Fibroblast of lung (primary cell): Measurements from ENCODE around the gene SLC27A4. TPM values are rescaled to one million over a fixed set of nuclear protein-coding genes. Genes with fewer than 3 reads are reported as not detected.

Experiments
- DNase-seq, 2 donors: peaks; one replicate each; pipeline versions ENCODE4 v3.0.0 to v3.0.0-alpha.2; 2010; ENCODE audit warnings: low read depth in 2 of 2
- H2AFZ ChIP-seq: 2 replicates; pipeline ENCODE4 v1.5.1; 2012; ENCODE audit warnings: low read length, control low read depth, inconsistent platforms
- H3K27ac ChIP-seq: 2 replicates; pipeline ENCODE4 v1.5.1; 2011; ENCODE audit warnings: low read length, control low read depth; ENCODE audit not compliant: insufficient read depth
- H3K27me3 ChIP-seq: 2 replicates; pipeline ENCODE4 v1.5.1; 2011; ENCODE audit warnings: mild to moderate bottlenecking, low read length; ENCODE audit not compliant: control insufficient read depth, insufficient read depth
- H3K36me3 ChIP-seq: 2 replicates; pipeline ENCODE4 v1.5.1; 2011; ENCODE audit warnings: low read length; ENCODE audit not compliant: control insufficient read depth, insufficient read depth
- H3K4me1 ChIP-seq: 2 replicates; pipeline ENCODE4 v1.5.1; 2011; ENCODE audit warnings: low read length; ENCODE audit not compliant: control insufficient read depth, insufficient read depth; ENCODE audit errors: extremely low read depth
- H3K4me2 ChIP-seq: 2 replicates; pipeline ENCODE4 v1.5.1; 2011; ENCODE audit warnings: low read length, control low read depth; ENCODE audit not compliant: insufficient read depth; ENCODE audit errors: extremely low read depth
- H3K4me3 ChIP-seq, 4 experiments: fragments of 200-600 bp in 1 of 4; sonication (generic) in 1 of 4; replicated peaks in 1 of 4; 2 replicates each; pipeline ENCODE4 v1.5.1; 2011 to 2016; ENCODE audit warnings: low read length in 4 of 4, low read depth in 3 of 4, mild to moderate bottlenecking in 3 of 4, control low read depth in 2 of 4, inconsistent platforms in 1 of 4, mixed read lengths in 1 of 4; ENCODE audit not compliant: insufficient read depth in 1 of 4; ENCODE audit errors: control extremely low read depth in 1 of 4
- H3K79me2 ChIP-seq: 2 replicates; pipeline ENCODE4 v1.5.1; 2012; ENCODE audit warnings: mild to moderate bottlenecking, low read length, inconsistent platforms; ENCODE audit not compliant: control insufficient read depth, insufficient read depth
- H3K9ac ChIP-seq: 2 replicates; pipeline ENCODE4 v1.5.1; 2011; ENCODE audit warnings: mild to moderate bottlenecking, low read length, control low read depth; ENCODE audit not compliant: insufficient read depth
- H3K9me3 ChIP-seq: 2 replicates; pipeline ENCODE4 v1.5.1; 2012; ENCODE audit warnings: low read depth, low read length; ENCODE audit not compliant: control insufficient read depth, insufficient read depth
- H4K20me1 ChIP-seq: 2 replicates; pipeline ENCODE4 v1.5.1; 2011; ENCODE audit warnings: low read length; ENCODE audit not compliant: control insufficient read depth, insufficient read depth; ENCODE audit errors: extremely low read depth
- EZH2 ChIP-seq: IDR thresholded peaks from 2 replicates; pipeline ENCODE4 v1.5.1; 2012; ENCODE audit warnings: low read length, control low read depth, mild to moderate bottlenecking; ENCODE audit errors: missing control alignments
- polyA plus RNA-seq, 2 donors: library from polyadenylated mRNA; depleted of rRNA in 1 of 2; stranded (reverse) in 1 of 2; unstranded in 1 of 2; fragments of >200 nt; gene quantifications; 2 replicates each; pipeline ENCODE4 v1.2.1, GENCODE V29; 2011 to 2012; ENCODE audit warnings: missing spikeins in 1 of 2
- total RNA-seq: library from RNA; depleted of rRNA; stranded (reverse); fragments of >200 nt; gene quantifications from 2 replicates; pipeline ENCODE4 v1.2.1, GENCODE V29; 2014
- TF ChIP-seq, protein P1 (sequence below), 2 donors: IDR thresholded peaks in 1 of 2; conservative IDR thresholded peaks in 1 of 2; 1 replicate in 1 of 2; 2 replicates in 1 of 2; pipeline ENCODE4 v1.5.1; 2011 to 2012; ENCODE audit warnings: low read length in 2 of 2, control low read depth in 1 of 2, inconsistent platforms in 1 of 2, low read depth in 1 of 2, mild to moderate bottlenecking in 1 of 2

Gene SLC27A4
- total and polyA plus RNA-seq, 2 donors (not counting 1 experiment from before 2014, with no cell fraction given), result 10.3 to 11.7 TPM

DNA sequence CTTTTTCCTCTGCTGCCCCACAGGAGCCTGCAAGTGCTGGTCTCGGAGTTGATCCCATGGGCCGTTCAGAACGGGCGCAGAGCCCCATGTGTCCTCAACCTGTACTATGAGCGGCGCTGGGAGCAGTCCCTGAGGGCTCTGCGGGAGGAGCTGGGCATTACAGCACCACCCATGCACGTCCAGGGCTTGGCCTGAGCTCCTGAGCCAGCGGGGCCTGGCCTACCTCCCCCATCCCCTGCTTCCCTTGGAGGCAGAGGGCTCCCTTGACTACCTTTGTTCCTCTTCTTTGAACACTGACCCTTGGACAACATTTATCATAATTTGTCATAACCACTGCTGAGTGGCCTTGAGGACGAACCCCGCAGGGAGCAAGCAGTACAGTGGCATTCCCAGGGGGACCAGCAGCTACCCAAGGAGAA is 6.9 kb upstream of the SLC27A4 start:
- no peak for DNase-seq
- peaks cover 1% of the 10 kb centered on the region for H3K36me3 ChIP-seq
- H3K4me1 ChIP-seq, result peaks cover 2% of the 10 kb centered on the region
- H3K4me2 ChIP-seq, result no peak overlapping the region
- no peak overlapping the region for H3K9ac ChIP-seq
- no peaks in the 10 kb centered on the region for H3K27me3 ChIP-seq
- no peak overlapping the region for H2AFZ ChIP-seq
- no peaks in the 10 kb centered on the region for H3K79me2 ChIP-seq
- no peaks in the 10 kb centered on the region for H3K9me3 ChIP-seq
- TF ChIP-seq, protein P1, sequence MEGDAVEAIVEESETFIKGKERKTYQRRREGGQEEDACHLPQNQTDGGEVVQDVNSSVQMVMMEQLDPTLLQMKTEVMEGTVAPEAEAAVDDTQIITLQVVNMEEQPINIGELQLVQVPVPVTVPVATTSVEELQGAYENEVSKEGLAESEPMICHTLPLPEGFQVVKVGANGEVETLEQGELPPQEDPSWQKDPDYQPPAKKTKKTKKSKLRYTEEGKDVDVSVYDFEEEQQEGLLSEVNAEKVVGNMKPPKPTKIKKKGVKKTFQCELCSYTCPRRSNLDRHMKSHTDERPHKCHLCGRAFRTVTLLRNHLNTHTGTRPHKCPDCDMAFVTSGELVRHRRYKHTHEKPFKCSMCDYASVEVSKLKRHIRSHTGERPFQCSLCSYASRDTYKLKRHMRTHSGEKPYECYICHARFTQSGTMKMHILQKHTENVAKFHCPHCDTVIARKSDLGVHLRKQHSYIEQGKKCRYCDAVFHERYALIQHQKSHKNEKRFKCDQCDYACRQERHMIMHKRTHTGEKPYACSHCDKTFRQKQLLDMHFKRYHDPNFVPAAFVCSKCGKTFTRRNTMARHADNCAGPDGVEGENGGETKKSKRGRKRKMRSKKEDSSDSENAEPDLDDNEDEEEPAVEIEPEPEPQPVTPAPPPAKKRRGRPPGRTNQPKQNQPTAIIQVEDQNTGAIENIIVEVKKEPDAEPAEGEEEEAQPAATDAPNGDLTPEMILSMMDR (conservative IDR thresholded peaks at IDR 0.05 in 1 of 2, IDR thresholded peaks at IDR 0.05 in 1 of 2; ENCODE audit: low read depth in 1 of 2, low read length in 2 of 2), result no peak
- no peak for TF ChIP-seq EZH2
- no peak overlapping the region for H3K4me3 ChIP-seq
- H4K20me1 ChIP-seq, result no peaks in the 10 kb centered on the region
- H3K27ac ChIP-seq, result no peak overlapping the region

DNA sequence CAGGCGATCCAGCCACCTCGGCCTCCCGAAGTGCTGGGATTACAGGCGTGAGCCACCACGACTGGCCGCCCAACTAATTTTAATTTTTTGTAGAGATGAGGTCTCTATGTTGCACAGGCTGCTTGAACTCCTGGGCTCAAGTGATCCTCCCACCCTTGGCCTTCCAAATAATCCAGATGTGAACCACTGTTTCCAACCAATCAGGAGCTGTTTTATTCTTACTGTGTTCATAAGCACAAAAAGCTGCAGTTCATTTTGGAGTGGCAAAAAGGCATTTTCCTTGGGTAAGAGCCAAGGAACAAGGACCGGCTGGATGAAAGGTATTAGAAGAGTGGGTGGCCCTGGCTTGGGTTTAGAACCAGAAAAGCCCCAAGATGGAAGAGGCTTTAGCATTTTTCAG is 5.2 kb upstream of the SLC27A4 start:
- no peak overlapping the region for H3K9ac ChIP-seq
- H4K20me1 ChIP-seq, result no peaks in the 10 kb centered on the region
- no peak overlapping the region for H3K27ac ChIP-seq
- DNase-seq, result no peak
- TF ChIP-seq, protein P1 (conservative IDR thresholded peaks at IDR 0.05 in 1 of 2, IDR thresholded peaks at IDR 0.05 in 1 of 2; ENCODE audit: low read depth in 1 of 2, low read length in 2 of 2), result no peak
- no peak for TF ChIP-seq EZH2
- H3K79me2 ChIP-seq, result no peaks in the 10 kb centered on the region
- no peaks in the 10 kb centered on the region for H3K9me3 ChIP-seq
- no peak overlapping the region for H2AFZ ChIP-seq
- H3K27me3 ChIP-seq, result no peaks in the 10 kb centered on the region
- peaks cover 1% of the 10 kb centered on the region for H3K36me3 ChIP-seq
- no peak overlapping the region for H3K4me2 ChIP-seq
- H3K4me3 ChIP-seq, result no peak overlapping the region
- no peaks in the 10 kb centered on the region for H3K4me1 ChIP-seq

DNA sequence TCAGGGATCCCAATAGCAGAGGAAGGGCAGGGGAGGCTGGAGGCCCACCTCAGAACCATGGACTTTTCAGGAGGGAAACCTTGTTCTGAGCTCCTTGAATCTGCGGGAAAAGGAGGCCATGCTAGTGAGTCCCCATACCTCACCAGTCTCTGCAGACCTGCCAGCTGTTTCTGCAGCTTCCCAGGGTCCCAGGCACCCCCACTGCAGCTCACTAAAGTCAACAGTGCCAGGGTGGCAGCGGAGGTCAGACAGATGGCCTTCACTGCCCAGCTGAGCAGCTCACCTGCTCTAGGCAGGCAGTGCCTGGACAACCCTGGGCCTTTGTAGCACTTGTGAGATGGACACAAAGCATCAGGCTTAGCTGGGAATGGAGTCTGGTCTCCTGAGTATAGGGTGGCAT is 4.4 kb upstream of the SLC27A4 start:
- Histone ChIP-seq H3K27ac (no peak overlapping the region), H3K4me1 (no peaks in the 10 kb centered on the region), H3K27me3 (no peaks in the 10 kb centered on the region), H3K4me2 (no peak overlapping the region), H4K20me1 (no peaks in the 10 kb centered on the region), H3K9me3 (no peaks in the 10 kb centered on the region), H3K4me3 (no peak overlapping the region), H3K36me3 (peaks cover 1% of the 10 kb centered on the region), H2AFZ (no peak overlapping the region), H3K9ac (no peak overlapping the region), H3K79me2 (no peaks in the 10 kb centered on the region)
- TF ChIP-seq, protein P1 (conservative IDR thresholded peaks at IDR 0.05 in 1 of 2, IDR thresholded peaks at IDR 0.05 in 1 of 2; ENCODE audit: low read depth in 1 of 2, low read length in 2 of 2), result no peak
- TF ChIP-seq EZH2, result no peak
- no peak for DNase-seq
